Measurements from ENCODE around the gene CIDEB. TPM values are rescaled to one million over a fixed set of nuclear protein-coding genes. Genes with fewer than 3 reads are reported as not detected.

The CIDEB gene
- total RNA-seq, 1 experiment from 2014 or later: not detected

DNA sequence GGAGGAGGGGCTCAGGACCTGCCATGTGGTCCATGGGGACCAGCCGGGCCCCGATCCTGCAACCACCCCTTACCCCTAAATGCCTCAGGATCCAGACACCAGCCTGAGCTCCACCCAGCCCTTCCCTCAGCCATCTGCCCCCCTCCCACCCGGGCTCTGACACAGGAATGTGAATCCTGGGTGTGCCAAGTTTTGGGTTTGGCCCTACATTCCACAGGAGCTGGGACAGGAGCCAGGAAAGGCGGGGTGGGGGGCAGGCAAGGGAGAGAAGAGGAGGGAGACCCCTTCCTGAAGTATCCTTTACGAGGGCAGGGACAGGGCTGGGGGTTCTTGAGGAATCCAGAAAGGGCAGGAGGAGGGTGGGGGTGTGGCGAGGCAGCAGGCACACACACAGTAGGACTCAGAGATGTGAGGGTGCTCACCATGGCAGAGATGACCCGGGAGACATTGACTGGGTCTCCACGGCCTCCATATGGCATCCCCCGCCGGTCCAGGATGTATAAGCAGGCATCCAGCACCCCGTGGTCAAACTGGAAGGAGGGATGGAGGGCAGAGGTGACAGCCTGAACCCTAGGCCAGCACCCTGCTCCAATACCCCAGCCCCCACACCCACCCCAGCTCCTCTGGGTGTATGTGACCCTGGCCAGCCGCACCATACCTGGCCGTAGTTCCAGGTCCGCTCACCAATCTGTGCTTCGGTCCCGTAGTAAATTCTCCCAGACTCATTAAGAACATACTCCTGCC is 48.3 kb downstream of the CIDEB start:
- Histone ChIP-seq H3K36me3 (ENCODE audit: low read depth) (no peaks in the 10 kb centered on the region), H2AFZ (no peak overlapping the region), H3K27me3 (ENCODE audit: insufficient read depth, low read depth) (no peaks in the 10 kb centered on the region), H3K9me3 (ENCODE audit: insufficient read depth, low read depth) (no peaks in the 10 kb centered on the region), H4K20me1 (ENCODE audit: insufficient read depth) (no peaks in the 10 kb centered on the region), H3K27ac (no peak overlapping the region), H3K4me3 (no peak overlapping the region), H3K79me2 (ENCODE audit: low read depth) (no peaks in the 10 kb centered on the region), H3K9me2 (ENCODE audit: insufficient read depth) (no peaks in the 10 kb centered on the region), H3K4me2 (no peak overlapping the region), H3K4me1 (replicated peaks; ENCODE audit: insufficient read depth) (no peaks in the 10 kb centered on the region), H3F3A (ENCODE audit: insufficient read depth, low read depth) (no peaks in the 10 kb centered on the region)
- TF ChIP-seq, protein P1, sequence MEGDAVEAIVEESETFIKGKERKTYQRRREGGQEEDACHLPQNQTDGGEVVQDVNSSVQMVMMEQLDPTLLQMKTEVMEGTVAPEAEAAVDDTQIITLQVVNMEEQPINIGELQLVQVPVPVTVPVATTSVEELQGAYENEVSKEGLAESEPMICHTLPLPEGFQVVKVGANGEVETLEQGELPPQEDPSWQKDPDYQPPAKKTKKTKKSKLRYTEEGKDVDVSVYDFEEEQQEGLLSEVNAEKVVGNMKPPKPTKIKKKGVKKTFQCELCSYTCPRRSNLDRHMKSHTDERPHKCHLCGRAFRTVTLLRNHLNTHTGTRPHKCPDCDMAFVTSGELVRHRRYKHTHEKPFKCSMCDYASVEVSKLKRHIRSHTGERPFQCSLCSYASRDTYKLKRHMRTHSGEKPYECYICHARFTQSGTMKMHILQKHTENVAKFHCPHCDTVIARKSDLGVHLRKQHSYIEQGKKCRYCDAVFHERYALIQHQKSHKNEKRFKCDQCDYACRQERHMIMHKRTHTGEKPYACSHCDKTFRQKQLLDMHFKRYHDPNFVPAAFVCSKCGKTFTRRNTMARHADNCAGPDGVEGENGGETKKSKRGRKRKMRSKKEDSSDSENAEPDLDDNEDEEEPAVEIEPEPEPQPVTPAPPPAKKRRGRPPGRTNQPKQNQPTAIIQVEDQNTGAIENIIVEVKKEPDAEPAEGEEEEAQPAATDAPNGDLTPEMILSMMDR (conservative IDR thresholded peaks at IDR 0.05): no peak
- TF ChIP-seq EZH2 (IDR thresholded peaks at IDR 0.05; ENCODE audit: low read depth): no peak
- BruUV-seq (replicated peaks): no TSS peak
- ChIA-PET CTCF (interaction anchor here (1.0 kb wide), 1 partner anchor 17 kb away, joined by 3 read pairs; the partner anchor contains the start of gene TINF2), POLR2A (ENCODE audit: unreplicated experiment) (interaction anchor here (0.6 to 0.7 kb wide), 3 partner anchors 14 to 73 kb away, joined by 3 read pairs; no protein-coding TSS in a partner anchor)
- peak in 1 of 2 experiments; percentile 68 for DNase-seq
- intact Hi-C loops (cut with micrococcal nuclease; ENCODE audit: unreplicated experiment): no loop called here

DNA sequence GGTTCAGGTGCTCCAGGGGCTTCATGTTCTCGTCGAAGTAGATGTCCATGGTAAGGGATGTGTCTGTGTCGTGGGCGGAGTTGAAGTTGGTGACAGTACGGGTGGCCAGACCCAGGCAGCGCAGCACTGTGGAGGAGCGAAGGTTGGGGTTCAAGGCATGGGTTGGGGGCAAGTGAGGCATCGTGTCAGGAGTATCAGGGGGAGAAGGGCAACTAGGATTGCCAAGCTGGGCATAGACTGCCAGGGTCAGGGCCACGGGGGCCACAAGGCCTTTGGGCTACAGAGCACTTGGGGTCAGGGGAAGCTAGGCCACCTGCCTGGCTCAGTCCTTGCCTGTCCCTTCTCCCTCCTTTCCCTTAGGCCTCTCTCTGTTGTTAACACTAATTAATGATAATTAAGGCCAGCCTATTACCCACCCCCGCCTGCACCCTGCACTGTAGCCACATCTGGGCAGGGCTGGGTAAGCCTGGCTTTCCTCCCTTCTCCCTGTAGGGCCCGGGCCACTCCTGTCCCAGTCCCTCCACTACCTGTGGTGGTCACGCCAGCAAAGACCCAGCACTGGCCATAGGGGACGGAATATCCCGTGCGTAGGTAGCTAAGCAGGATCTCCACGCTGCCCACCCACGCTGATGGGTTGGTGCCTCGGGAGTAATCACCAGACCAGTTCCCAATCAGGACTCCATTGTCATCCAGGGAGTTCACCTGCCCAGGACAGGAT is 49.1 kb downstream of the CIDEB start:
- Histone ChIP-seq H3F3A (ENCODE audit: insufficient read depth, low read depth) (no peaks in the 10 kb centered on the region), H3K9me3 (ENCODE audit: insufficient read depth, low read depth) (no peaks in the 10 kb centered on the region), H3K4me1 (replicated peaks; ENCODE audit: insufficient read depth) (no peaks in the 10 kb centered on the region), H3K36me3 (ENCODE audit: low read depth) (no peaks in the 10 kb centered on the region), H3K4me2 (no peak overlapping the region), H3K4me3 (no peak overlapping the region), H4K20me1 (ENCODE audit: insufficient read depth) (no peaks in the 10 kb centered on the region), H3K9me2 (ENCODE audit: insufficient read depth) (no peaks in the 10 kb centered on the region), H3K27ac (no peak overlapping the region), H2AFZ (no peak overlapping the region), H3K79me2 (ENCODE audit: low read depth) (no peaks in the 10 kb centered on the region), H3K27me3 (ENCODE audit: insufficient read depth, low read depth) (no peaks in the 10 kb centered on the region)
- no peak for TF ChIP-seq EZH2 (IDR thresholded peaks at IDR 0.05; ENCODE audit: low read depth)
- TF ChIP-seq, protein P1 (conservative IDR thresholded peaks at IDR 0.05): no peak
- DNase-seq: no peak
- CTCF ChIA-PET: interaction anchor here (1.0 kb wide), 1 partner anchor 16 kb away, joined by 3 read pairs; the partner anchor contains the start of gene TINF2
- intact Hi-C loops (cut with micrococcal nuclease; ENCODE audit: unreplicated experiment): no loop called here
- BruUV-seq (replicated peaks): no TSS peak
- POLR2A ChIA-PET (ENCODE audit: unreplicated experiment): interaction anchor here (0.7 kb wide), 1 partner anchor 42 kb away, joined by 3 read pairs; no protein-coding TSS in a partner anchor

- H3K4me1 ChIP-seq (replicated peaks; ENCODE audit: insufficient read depth): no peaks in the 10 kb centered on the region
- no peak overlapping the region for H3K27ac ChIP-seq
- H3K36me3 ChIP-seq (ENCODE audit: low read depth): no peaks in the 10 kb centered on the region
- no peaks in the 10 kb centered on the region for H3K9me3 ChIP-seq (ENCODE audit: insufficient read depth, low read depth)
- no peaks in the 10 kb centered on the region for H3F3A ChIP-seq (ENCODE audit: insufficient read depth, low read depth)
- H3K4me2 ChIP-seq: no peak overlapping the region
- H3K27me3 ChIP-seq (ENCODE audit: insufficient read depth, low read depth): no peaks in the 10 kb centered on the region
- BruUV-seq (replicated peaks): no TSS peak
- ChIA-PET POLR2A (ENCODE audit: unreplicated experiment) (no interaction called here), CTCF (no interaction called here)
- H3K4me3 ChIP-seq: no peak overlapping the region
- H3K79me2 ChIP-seq (ENCODE audit: low read depth): no peaks in the 10 kb centered on the region
- intact Hi-C loops (cut with micrococcal nuclease; ENCODE audit: unreplicated experiment): no loop called here
- H3K9me2 ChIP-seq (ENCODE audit: insufficient read depth): no peaks in the 10 kb centered on the region
- no peaks in the 10 kb centered on the region for H4K20me1 ChIP-seq (ENCODE audit: insufficient read depth)
- TF ChIP-seq, protein P1 (conservative IDR thresholded peaks at IDR 0.05): no peak
- TF ChIP-seq EZH2 (IDR thresholded peaks at IDR 0.05; ENCODE audit: low read depth): no peak
- no peak for DNase-seq
- H2AFZ ChIP-seq: no peak overlapping the region
Measured at GRCh38 chr14:24258119-24258518, 49.7 kb downstream of the CIDEB start.

All from PC-9 (cell line).